ENCODE data around the gene THRB.

DNA sequence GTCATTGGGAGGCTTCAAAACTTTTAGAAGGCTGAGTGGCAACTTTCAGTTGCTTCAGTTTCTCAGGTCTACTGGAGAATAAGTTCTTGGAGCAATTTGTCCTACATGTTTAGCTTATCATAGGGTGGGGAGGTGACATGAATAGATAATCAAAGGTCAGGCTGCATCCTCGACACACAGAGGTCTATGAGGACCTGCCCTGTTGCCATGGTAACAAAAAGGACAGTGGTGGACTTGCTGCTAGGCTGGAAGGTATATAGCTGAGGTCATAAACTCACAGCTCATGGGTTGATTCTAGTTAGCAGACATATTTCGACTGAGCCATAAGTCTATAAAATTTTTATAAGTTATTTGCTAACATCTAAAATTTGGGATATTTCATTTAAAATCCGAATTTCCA lies 267.0 kb downstream of the THRB start:
- TF ChIP-seq, protein P1, sequence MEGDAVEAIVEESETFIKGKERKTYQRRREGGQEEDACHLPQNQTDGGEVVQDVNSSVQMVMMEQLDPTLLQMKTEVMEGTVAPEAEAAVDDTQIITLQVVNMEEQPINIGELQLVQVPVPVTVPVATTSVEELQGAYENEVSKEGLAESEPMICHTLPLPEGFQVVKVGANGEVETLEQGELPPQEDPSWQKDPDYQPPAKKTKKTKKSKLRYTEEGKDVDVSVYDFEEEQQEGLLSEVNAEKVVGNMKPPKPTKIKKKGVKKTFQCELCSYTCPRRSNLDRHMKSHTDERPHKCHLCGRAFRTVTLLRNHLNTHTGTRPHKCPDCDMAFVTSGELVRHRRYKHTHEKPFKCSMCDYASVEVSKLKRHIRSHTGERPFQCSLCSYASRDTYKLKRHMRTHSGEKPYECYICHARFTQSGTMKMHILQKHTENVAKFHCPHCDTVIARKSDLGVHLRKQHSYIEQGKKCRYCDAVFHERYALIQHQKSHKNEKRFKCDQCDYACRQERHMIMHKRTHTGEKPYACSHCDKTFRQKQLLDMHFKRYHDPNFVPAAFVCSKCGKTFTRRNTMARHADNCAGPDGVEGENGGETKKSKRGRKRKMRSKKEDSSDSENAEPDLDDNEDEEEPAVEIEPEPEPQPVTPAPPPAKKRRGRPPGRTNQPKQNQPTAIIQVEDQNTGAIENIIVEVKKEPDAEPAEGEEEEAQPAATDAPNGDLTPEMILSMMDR (IDR thresholded peaks at IDR 0.05 in 8 of 11, conservative IDR thresholded peaks at IDR 0.05 in 3 of 11) = no peak
- no peak for TF ChIP-seq POLR2A (IDR thresholded peaks at IDR 0.05)
- no peak for TF ChIP-seq POLR2AphosphoS5 (IDR thresholded peaks at IDR 0.05)
